SK-N-SH (cell line): ENCODE data around the gene AGBL4. TPM values are rescaled to one million over a fixed set of nuclear protein-coding genes. Genes with fewer than 3 reads are reported as not detected.

Source experiments
- CTCF ChIA-PET: fragments of 300-600, 350-600 bp; formaldehyde crosslinking; extraction: SDS; loops from one replicate; lab custom pipeline; 2021; lab: Yijun Ruan, JAX
- POLR2A ChIA-PET: fragments of 350-600 bp; sonication (Branson Sonifier 250); formaldehyde crosslinking; extraction: SDS; loops from one replicate; lab custom pipeline; 2020; ENCODE audit warnings: antibody characterized with exemption, inconsistent platforms; lab: Yijun Ruan, JAX
- DNase-seq: peaks from one replicate; pipeline ENCODE4 v3.0.0; 2012
- H2AFZ ChIP-seq: fragments of 200-600 bp; sonication (generic); 2 replicates; pipeline ENCODE4 v1.8.1; 2016; ENCODE audit warnings: antibody characterized with exemption, mild to moderate bottlenecking, low read depth
- H3F3A ChIP-seq: fragments of 200-600 bp; sonication (generic); replicated peaks from 2 replicates; pipeline ENCODE3; 2016; ENCODE audit warnings: antibody characterized with exemption, mild to moderate bottlenecking; ENCODE audit not compliant: insufficient read depth
- H3K27ac ChIP-seq, 2 experiments: fragments of 200-500 bp in 1 of 2; fragments of 200-600 bp in 1 of 2; sonication (Bioruptor generic) in 1 of 2; sonication (generic), shearing (Covaris generic) in 1 of 2; 2 replicates each; pipeline versions ENCODE4 v1.5.1 to v1.6.1; 2014 to 2016; ENCODE audit warnings: low read depth in 2 of 2, inconsistent platforms in 1 of 2, low read length in 1 of 2, mild to moderate bottlenecking in 1 of 2, mixed read lengths in 1 of 2
- H3K27me3 ChIP-seq: fragments of 200-600 bp; sonication (generic), shearing (Covaris generic); 2 replicates; pipeline ENCODE4 v1.6.1; 2016; ENCODE audit warnings: mixed run types; ENCODE audit not compliant: insufficient read depth
- H3K36me3 ChIP-seq, 2 experiments: fragments of 200-500 bp in 1 of 2; fragments of 200-600 bp in 1 of 2; sonication (Bioruptor generic) in 1 of 2; sonication (generic) in 1 of 2; replicated peaks in 1 of 2; 2 replicates each; pipeline versions ENCODE3 to v1.5.1; 2014 to 2016; ENCODE audit warnings: low read length in 1 of 2, mild to moderate bottlenecking in 1 of 2; ENCODE audit not compliant: insufficient read depth in 2 of 2, control insufficient read depth in 1 of 2
- H3K4me1 ChIP-seq, 2 experiments: fragments of 200-500 bp in 1 of 2; fragments of 200-600 bp in 1 of 2; sonication (Bioruptor generic) in 1 of 2; sonication (generic), shearing (Covaris generic) in 1 of 2; 2 replicates each; pipeline versions ENCODE4 v1.5.1 to v1.6.1; 2014 to 2016; ENCODE audit warnings: low read depth in 1 of 2, low read length in 1 of 2, mixed run types in 1 of 2; ENCODE audit not compliant: insufficient read depth in 2 of 2, control insufficient read depth in 1 of 2
- H3K4me2 ChIP-seq: fragments of 200-600 bp; sonication (generic), shearing (Covaris generic); 2 replicates; pipeline ENCODE4 v1.6.1; 2017; ENCODE audit warnings: mixed run types
- H3K4me3 ChIP-seq, 2 experiments: fragments of 200-500 bp in 1 of 2; fragments of 200-600 bp in 1 of 2; sonication (Bioruptor generic) in 1 of 2; sonication (generic), shearing (Covaris generic) in 1 of 2; 2 replicates each; pipeline versions ENCODE4 v1.5.1 to v1.8.1; 2014 to 2016; ENCODE audit warnings: low read depth in 2 of 2, inconsistent platforms in 1 of 2, low read length in 1 of 2, mild to moderate bottlenecking in 1 of 2, mixed read lengths in 1 of 2, moderate library complexity in 1 of 2
- H3K79me2 ChIP-seq: fragments of 200-600 bp; sonication (generic); 2 replicates; pipeline ENCODE4 v1.8.1; 2017; ENCODE audit warnings: mild to moderate bottlenecking; ENCODE audit not compliant: insufficient read depth
- H3K9ac ChIP-seq: fragments of 200-600 bp; sonication (generic); 2 replicates; pipeline ENCODE4 v1.6.1; 2017; ENCODE audit warnings: mixed run types
- H3K9me2 ChIP-seq: fragments of 200-600 bp; sonication (generic); 2 replicates; pipeline ENCODE4 v1.6.1; 2017; ENCODE audit warnings: mixed run types
- H3K9me3 ChIP-seq: fragments of 200-600 bp; sonication (generic); 2 replicates; pipeline ENCODE4 v1.6.1; 2017; ENCODE audit warnings: mixed run types, mild to moderate bottlenecking, moderate library complexity
- H4K20me1 ChIP-seq: fragments of 200-600 bp; sonication (generic); 2 replicates; pipeline ENCODE4 v1.6.1; 2017; ENCODE audit warnings: mild to moderate bottlenecking, mixed run types; ENCODE audit not compliant: insufficient read depth
- CHD2 ChIP-seq: fragments of 150-350 bp; IDR thresholded peaks from 2 replicates; pipeline ENCODE4 v1.6.1; 2018; ENCODE audit warnings: low read length; ENCODE audit not compliant: partially characterized antibody
- ELF1 ChIP-seq: IDR thresholded peaks from 2 replicates; pipeline ENCODE4 v1.4.0; 2012
- EP300 ChIP-seq, 2 experiments: IDR thresholded peaks; 2 replicates each; pipeline versions ENCODE4 v1.4.0 to v1.6.1; 2012; ENCODE audit warnings: borderline replicate concordance in 1 of 2, low read depth in 1 of 2, low read length in 1 of 2
- EZH2phosphoT487 ChIP-seq: fragments of 200-600 bp; sonication (generic); IDR thresholded peaks from 2 replicates; pipeline ENCODE4 v1.6.1; 2017; ENCODE audit warnings: low read depth, mixed run types, mild to moderate bottlenecking, antibody characterized with exemption, moderate library complexity, borderline replicate concordance
- FOSL2 ChIP-seq: IDR thresholded peaks from 2 replicates; pipeline ENCODE4 v1.4.0; 2012; ENCODE audit warnings: low read depth, mild to moderate bottlenecking, moderate library complexity, borderline replicate concordance
- FOXJ3 ChIP-seq: sonication (generic); formaldehyde crosslinking; IDR thresholded peaks from 2 replicates; pipeline ENCODE4 v1.5.1; 2020; ENCODE audit warnings: mild to moderate bottlenecking, missing genetic modification reagents
- FOXM1 ChIP-seq: IDR thresholded peaks from 2 replicates; pipeline ENCODE4 v1.4.0; 2012; ENCODE audit warnings: low read depth, mild to moderate bottlenecking
- GABPA ChIP-seq: IDR thresholded peaks from 2 replicates; pipeline ENCODE4 v1.4.0; 2012; ENCODE audit warnings: low read depth, mild to moderate bottlenecking
- JUND ChIP-seq: IDR thresholded peaks from 2 replicates; pipeline ENCODE4 v1.4.0; 2012
- MXI1 ChIP-seq: IDR thresholded peaks from 2 replicates; pipeline ENCODE4 v1.6.1; 2012; ENCODE audit warnings: mild to moderate bottlenecking, low read depth, low read length, improper control_type of control experiment
- NFIC ChIP-seq: IDR thresholded peaks from 2 replicates; pipeline ENCODE4 v1.4.0; 2012; ENCODE audit warnings: borderline replicate concordance
- NRF1 ChIP-seq: IDR thresholded peaks from 2 replicates; pipeline ENCODE4 v1.6.1; 2012; ENCODE audit warnings: low read depth, mild to moderate bottlenecking, low read length
- POLR2AphosphoS5 ChIP-seq: IDR thresholded peaks from 2 replicates; pipeline ENCODE4 v1.6.1; 2012; ENCODE audit warnings: low read depth, low read length
- RFX5 ChIP-seq: IDR thresholded peaks from 2 replicates; pipeline ENCODE4 v1.6.1; 2012; ENCODE audit warnings: mild to moderate bottlenecking, improper control_type of control experiment, low read length
- RXRA ChIP-seq: IDR thresholded peaks from 2 replicates; pipeline ENCODE4 v1.4.0; 2012; ENCODE audit warnings: low read depth, mild to moderate bottlenecking, borderline replicate concordance
- SIN3A ChIP-seq: IDR thresholded peaks from 2 replicates; pipeline ENCODE4 v1.6.1; 2012; ENCODE audit warnings: low read depth, mild to moderate bottlenecking, low read length, moderate library complexity, borderline replicate concordance
- SMC3 ChIP-seq: IDR thresholded peaks from 2 replicates; pipeline ENCODE4 v1.6.1; 2012; ENCODE audit warnings: low read depth, low read length, improper control_type of control experiment
- YY1 ChIP-seq: IDR thresholded peaks from 2 replicates; pipeline ENCODE4 v1.4.0; 2012; ENCODE audit warnings: low read depth, mild to moderate bottlenecking
- WGBS: methylation state at CpG from one replicate; pipeline ENCODE4 v1.1.6; 2017; ENCODE audit warnings: low lambda C conversion rate; 5-methylcytosine and 5-hydroxymethylcytosine counted together
- polyA plus RNA-seq, 3 experiments: library from polyadenylated mRNA; depleted of rRNA; stranded (reverse); fragments of >200 nt; gene quantifications; 2 replicates each; pipeline ENCODE4 v1.2.3, GENCODE V29; 2012
- TF ChIP-seq, protein P1 (sequence below): IDR thresholded peaks from 2 replicates; pipeline ENCODE4 v1.6.1; 2012; ENCODE audit warnings: mild to moderate bottlenecking, low read depth, low read length, moderate library complexity
- TF ChIP-seq, protein P2 (sequence below): IDR thresholded peaks from 2 replicates; pipeline ENCODE4 v1.4.0; 2012; ENCODE audit warnings: low read depth, borderline replicate concordance
- TF ChIP-seq, protein P3 (sequence below): IDR thresholded peaks from 2 replicates; pipeline ENCODE4 v1.4.0; 2012; ENCODE audit warnings: low read depth
- TF ChIP-seq, protein P4 (sequence below): fragments of 200-600 bp; sonication (generic); IDR thresholded peaks from 2 replicates; pipeline ENCODE4 v1.6.1; 2017; ENCODE audit warnings: antibody characterized with exemption, mild to moderate bottlenecking, moderate library complexity

AGBL4 gene
- polyA plus RNA-seq, 1 of the 3 experiments (the other 2 are of a cell fraction), result 0.07 TPM

DNA sequence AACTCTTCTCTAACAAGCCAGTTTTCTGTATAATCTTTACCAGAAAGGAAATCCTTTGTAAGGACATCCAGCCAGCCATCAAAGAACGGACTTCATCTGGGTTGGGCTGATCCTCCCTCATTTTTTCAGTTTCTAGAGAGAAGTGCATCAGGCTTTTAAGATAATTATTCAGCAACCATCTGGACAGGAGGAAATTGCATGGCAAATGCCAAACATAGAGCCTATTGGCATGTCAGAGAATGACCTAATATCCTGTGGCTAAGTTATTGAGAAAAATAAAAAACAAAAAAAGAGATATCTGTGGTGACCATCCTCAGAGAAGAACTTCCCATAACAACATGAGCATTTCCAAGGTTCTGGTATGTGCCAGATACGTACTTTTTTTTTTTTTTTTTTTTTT, 1172.1 kb downstream of the AGBL4 start (continued):
- TF ChIP-seq, protein P1, sequence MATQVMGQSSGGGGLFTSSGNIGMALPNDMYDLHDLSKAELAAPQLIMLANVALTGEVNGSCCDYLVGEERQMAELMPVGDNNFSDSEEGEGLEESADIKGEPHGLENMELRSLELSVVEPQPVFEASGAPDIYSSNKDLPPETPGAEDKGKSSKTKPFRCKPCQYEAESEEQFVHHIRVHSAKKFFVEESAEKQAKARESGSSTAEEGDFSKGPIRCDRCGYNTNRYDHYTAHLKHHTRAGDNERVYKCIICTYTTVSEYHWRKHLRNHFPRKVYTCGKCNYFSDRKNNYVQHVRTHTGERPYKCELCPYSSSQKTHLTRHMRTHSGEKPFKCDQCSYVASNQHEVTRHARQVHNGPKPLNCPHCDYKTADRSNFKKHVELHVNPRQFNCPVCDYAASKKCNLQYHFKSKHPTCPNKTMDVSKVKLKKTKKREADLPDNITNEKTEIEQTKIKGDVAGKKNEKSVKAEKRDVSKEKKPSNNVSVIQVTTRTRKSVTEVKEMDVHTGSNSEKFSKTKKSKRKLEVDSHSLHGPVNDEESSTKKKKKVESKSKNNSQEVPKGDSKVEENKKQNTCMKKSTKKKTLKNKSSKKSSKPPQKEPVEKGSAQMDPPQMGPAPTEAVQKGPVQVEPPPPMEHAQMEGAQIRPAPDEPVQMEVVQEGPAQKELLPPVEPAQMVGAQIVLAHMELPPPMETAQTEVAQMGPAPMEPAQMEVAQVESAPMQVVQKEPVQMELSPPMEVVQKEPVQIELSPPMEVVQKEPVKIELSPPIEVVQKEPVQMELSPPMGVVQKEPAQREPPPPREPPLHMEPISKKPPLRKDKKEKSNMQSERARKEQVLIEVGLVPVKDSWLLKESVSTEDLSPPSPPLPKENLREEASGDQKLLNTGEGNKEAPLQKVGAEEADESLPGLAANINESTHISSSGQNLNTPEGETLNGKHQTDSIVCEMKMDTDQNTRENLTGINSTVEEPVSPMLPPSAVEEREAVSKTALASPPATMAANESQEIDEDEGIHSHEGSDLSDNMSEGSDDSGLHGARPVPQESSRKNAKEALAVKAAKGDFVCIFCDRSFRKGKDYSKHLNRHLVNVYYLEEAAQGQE, result no peak
- TF ChIP-seq, protein P2, sequence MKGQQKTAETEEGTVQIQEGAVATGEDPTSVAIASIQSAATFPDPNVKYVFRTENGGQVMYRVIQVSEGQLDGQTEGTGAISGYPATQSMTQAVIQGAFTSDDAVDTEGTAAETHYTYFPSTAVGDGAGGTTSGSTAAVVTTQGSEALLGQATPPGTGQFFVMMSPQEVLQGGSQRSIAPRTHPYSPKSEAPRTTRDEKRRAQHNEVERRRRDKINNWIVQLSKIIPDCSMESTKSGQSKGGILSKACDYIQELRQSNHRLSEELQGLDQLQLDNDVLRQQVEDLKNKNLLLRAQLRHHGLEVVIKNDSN, result no peak
- no peak for TF ChIP-seq MXI1
- no peak for TF ChIP-seq ELF1
- no peak for TF ChIP-seq YY1
- TF ChIP-seq FOXM1, result 0 out of 2 replicates have a peak, but pooled peaks have one; percentile 14
- TF ChIP-seq, protein P3, sequence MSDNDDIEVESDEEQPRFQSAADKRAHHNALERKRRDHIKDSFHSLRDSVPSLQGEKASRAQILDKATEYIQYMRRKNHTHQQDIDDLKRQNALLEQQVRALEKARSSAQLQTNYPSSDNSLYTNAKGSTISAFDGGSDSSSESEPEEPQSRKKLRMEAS, result 0 out of 2 replicates have a peak, but pooled peaks have one; percentile 24
- peak in 1 of 2 experiments; percentile 32; a peak in 1 of 4 replicates for TF ChIP-seq EP300 (IDR thresholded peaks at IDR 0.05; ENCODE audit: borderline replicate concordance in 1 of 2, low read depth in 1 of 2, low read length in 1 of 2)
- no peak for TF ChIP-seq NRF1
- no peak for TF ChIP-seq FOXJ3 (CRISPR knock-in tag)
- TF ChIP-seq POLR2AphosphoS5, result no peak
- TF ChIP-seq RFX5, result no peak
- TF ChIP-seq CHD2, result no peak
- 0 out of 2 replicates have a peak, but pooled peaks have one; percentile 16 for TF ChIP-seq RXRA

DNA sequence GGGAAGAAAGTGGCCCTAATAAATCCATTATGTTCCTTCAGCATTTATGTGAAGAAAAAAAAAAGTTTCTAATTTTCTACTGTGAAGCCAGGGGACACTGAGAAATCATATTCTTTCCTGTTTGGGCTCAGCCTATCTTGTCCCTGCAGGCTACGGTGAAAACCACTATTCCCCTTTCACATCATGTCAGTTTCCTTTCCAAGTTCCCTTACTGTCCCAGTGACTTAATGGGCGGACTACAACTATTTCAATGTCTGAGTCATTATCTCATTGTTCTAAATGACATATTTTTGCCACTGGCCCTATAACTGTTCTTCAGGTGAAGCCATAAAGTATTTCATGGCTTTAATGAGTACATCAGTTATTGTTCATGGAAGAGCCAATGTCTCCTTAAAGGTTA, 1175.7 kb downstream of the AGBL4 start:
- POLR2A ChIA-PET, result no interaction called here
- Histone ChIP-seq H3K9me3 (no peaks in the 10 kb centered on the region), H3K4me1 (peaks cover 0 to 16% of the 10 kb centered on the region in 2 experiments; a peak in 2 of 4 replicates), H3K36me3 (no peaks in the 10 kb centered on the region), H2AFZ (no peak overlapping the region), H4K20me1 (no peaks in the 10 kb centered on the region), H3K9me2 (no peaks in the 10 kb centered on the region), H3F3A (peaks cover 23% of the 10 kb centered on the region), H3K27me3 (no peaks in the 10 kb centered on the region), H3K4me2 (no peak overlapping the region), H3K4me3 (no peak overlapping the region), H3K79me2 (no peaks in the 10 kb centered on the region), H3K9ac (no peak overlapping the region), H3K27ac (no peak overlapping the region)
- 87% methylated on average over 2 of the region's 2 CpGs for WGBS
- CTCF ChIA-PET, result no interaction called here
- DNase-seq, result no peak
- TF ChIP-seq EZH2phosphoT487 (no peak), SMC3 (no peak), GABPA (no peak), JUND (no peak), NFIC (no peak), FOXJ3 (CRISPR knock-in tag) (no peak), SIN3A (no peak), FOSL2 (no peak)
- TF ChIP-seq, protein P4, sequence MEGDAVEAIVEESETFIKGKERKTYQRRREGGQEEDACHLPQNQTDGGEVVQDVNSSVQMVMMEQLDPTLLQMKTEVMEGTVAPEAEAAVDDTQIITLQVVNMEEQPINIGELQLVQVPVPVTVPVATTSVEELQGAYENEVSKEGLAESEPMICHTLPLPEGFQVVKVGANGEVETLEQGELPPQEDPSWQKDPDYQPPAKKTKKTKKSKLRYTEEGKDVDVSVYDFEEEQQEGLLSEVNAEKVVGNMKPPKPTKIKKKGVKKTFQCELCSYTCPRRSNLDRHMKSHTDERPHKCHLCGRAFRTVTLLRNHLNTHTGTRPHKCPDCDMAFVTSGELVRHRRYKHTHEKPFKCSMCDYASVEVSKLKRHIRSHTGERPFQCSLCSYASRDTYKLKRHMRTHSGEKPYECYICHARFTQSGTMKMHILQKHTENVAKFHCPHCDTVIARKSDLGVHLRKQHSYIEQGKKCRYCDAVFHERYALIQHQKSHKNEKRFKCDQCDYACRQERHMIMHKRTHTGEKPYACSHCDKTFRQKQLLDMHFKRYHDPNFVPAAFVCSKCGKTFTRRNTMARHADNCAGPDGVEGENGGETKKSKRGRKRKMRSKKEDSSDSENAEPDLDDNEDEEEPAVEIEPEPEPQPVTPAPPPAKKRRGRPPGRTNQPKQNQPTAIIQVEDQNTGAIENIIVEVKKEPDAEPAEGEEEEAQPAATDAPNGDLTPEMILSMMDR, result no peak
- TF ChIP-seq, protein P1, result no peak
